K562 treated with DMSO at 1 percent for 24 hours (cell line): ENCODE data around the gene PLTP. TPM values are rescaled to one million over a fixed set of nuclear protein-coding genes. Genes with fewer than 3 reads are reported as not detected.

Experiments
- total RNA-seq: library from RNA; unstranded; fragments of 300-600 nt; gene quantifications from 2 replicates; pipeline ENCODE4 v1.2.3, GENCODE V29; 2022; ENCODE audit warnings: low read depth; ENCODE audit not compliant: insufficient read depth

The PLTP gene, protein sequence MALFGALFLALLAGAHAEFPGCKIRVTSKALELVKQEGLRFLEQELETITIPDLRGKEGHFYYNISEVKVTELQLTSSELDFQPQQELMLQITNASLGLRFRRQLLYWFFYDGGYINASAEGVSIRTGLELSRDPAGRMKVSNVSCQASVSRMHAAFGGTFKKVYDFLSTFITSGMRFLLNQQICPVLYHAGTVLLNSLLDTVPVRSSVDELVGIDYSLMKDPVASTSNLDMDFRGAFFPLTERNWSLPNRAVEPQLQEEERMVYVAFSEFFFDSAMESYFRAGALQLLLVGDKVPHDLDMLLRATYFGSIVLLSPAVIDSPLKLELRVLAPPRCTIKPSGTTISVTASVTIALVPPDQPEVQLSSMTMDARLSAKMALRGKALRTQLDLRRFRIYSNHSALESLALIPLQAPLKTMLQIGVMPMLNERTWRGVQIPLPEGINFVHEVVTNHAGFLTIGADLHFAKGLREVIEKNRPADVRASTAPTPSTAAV
- 25.1 and 27.9 TPM in 2 replicates for total RNA-seq

DNA sequence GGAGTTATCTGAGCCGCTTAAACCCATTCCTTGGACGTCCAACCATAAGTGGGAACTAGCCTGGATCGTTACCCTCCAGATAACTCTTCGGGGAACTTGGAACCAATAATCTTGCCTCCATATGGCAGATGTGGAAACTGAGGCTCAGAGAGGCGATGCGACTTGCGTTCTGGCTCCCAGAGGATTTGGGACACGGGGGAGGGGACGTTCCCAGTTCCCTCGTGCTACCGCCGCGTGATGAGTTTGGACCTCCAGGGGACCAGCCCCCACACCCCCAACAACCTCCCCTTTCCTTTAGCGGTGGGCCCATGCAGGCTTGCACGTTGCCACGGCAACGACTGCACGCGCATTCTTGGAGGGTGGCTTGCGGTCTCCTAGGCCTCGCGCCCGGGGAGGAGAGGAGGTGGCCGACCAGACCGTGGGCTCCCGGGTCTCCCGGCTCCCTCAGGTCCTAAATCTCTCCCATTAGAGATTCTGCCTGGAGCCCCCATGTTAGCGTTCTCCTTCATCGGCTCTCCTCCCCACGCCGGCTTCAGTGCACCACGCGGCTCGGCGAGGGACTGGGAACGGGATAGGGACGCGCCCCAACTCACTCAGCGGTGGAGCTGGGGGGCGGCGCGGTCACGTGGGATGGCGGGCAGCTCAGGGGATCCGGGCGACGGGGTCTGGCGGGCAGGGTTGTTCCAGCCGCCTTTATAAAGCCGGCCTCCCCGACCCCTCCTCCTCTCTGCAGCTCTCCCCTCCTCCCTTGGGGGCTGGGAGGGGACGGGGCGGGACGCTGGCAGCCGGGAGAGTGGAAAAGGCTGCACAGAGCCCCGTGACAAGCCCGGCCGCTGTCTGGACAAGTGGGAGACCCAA is at the start of gene PLTP:
Gene PLTP (minus strand): TSS at position 670 of the 858 bp plus-strand sequence. CDS start 703 bp downstream, outside the sequence.

GRCh38 chr20:45934586-45935415 is 22.8 kb upstream of the PLTP start, which contains the start of gene PCIF1:
TSS of gene PCIF1 (plus strand) at chr20:45934683. CDS start at chr20:45939000, 4,317 bp downstream.

DNA sequence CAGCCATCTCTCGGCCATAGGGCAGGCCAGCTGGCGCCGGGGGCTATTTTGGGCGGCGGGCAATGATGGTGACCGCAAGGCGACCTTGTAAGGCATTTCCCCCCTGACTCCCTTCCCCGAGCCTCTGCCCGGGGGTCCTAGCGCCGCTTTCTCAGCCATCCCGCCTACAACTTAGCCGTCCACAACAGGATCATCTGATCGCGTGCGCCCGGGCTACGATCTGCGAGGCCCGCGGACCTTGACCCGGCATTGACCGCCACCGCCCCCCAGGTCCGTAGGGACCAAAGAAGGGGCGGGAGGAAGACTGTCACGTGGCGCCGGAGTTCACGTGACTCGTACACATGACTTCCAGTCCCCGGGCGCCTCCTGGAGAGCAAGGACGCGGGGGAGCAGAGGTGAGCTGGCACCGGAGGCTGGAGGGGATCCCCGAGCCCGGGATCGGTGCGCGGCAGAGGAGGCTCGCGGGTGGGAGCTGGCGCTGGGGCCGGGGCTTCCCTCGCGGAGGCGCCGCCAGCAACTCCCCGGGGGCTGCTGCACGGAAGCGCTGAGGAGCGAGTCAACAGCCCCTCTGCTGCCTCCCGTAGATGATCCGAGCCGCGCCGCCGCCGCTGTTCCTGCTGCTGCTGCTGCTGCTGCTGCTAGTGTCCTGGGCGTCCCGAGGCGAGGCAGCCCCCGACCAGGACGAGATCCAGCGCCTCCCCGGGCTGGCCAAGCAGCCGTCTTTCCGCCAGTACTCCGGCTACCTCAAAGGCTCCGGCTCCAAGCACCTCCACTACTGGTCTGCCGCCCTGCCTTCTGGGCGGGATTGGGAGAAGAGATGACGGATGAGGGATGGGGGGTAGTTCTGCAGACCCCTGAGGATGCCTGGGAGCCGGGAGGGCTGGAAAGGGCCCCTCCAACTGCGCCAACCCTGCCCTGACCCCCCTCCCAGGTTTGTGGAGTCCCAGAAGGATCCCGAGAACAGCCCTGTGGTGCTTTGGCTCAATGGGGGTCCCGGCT is 20.7 kb downstream of the PLTP start, which contains the start of the genes CTSA and NEURL2:
Gene CTSA (plus strand): TSS at position 351 of the 999 bp plus-strand sequence. CDS start 234 bp downstream, at position 585.
Gene NEURL2 (minus strand): TSS at position 224 of the 999 bp plus-strand sequence. CDS start 217 bp downstream, at position 7.

DNA sequence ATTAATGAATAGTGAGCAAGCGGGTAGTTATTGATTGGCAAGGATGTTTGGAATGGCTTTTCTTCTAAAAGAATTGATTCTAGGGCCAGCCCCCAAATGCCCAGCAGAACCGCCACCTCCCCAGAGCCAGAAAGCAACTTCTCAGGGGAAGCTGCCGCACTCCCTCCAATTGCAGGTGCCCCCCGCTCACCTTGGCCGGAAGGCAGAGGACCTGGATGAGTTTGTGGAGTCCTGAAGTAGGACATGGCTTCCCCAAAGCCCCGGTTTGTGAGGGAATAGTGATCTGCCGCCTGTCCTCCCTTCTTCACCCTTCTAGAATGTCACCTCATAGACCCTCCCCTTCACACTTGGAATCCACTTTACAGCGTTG is 24.6 kb downstream of the PLTP start, which contains the start of gene SPATA25:
Gene SPATA25 (minus strand): TSS at position 277 of the 370 bp plus-strand sequence. CDS start 32 bp downstream, at position 245.

GRCh38 chr20:45880988-45881788 is 30.8 kb downstream of the PLTP start, which contains the start of gene ZSWIM1:
TSS of gene ZSWIM1 (plus strand) at chr20:45881227. CDS start at chr20:45882593, 1,366 bp downstream.

GRCh38 chr20:45857114-45857881 is 54.7 kb downstream of the PLTP start, which contains the start of the genes ACOT8 and ZSWIM3:
TSS of gene ACOT8 (minus strand) at chr20:45857392. CDS start at chr20:45857315, 77 bp downstream.
TSS of gene ZSWIM3 (plus strand) at chr20:45857614. CDS start at chr20:45857826, 212 bp downstream.

Other genes with a start within 250 kb of the PLTP start
- gene WFDC11, start 241.9 kb downstream of the PLTP start, total RNA-seq = not detected in 2 replicates
- gene WFDC13, start 210.1 kb downstream of the PLTP start, total RNA-seq = not detected in 2 replicates
- not detected in 2 replicates for gene WFDC10B, start 207.1 kb downstream of the PLTP start, total RNA-seq
- gene SPINT4, start 189.8 kb downstream of the PLTP start, total RNA-seq = not detected in 2 replicates
- not detected in 2 replicates for gene WFDC3, start 120.3 kb downstream of the PLTP start, total RNA-seq
- 43.2 and 49.6 TPM in 2 replicates for gene DNTTIP1, start 120.2 kb downstream of the PLTP start, total RNA-seq
- gene UBE2C, start 99.5 kb downstream of the PLTP start, total RNA-seq = 1.1 and 1.4 TPM in 2 replicates
- gene TNNC2, start 84.8 kb downstream of the PLTP start, total RNA-seq = 0.63 TPM in 1 of 2 replicates, not detected in the other
- 4.5 and 9.1 TPM in 2 replicates for gene SNX21, start 78.4 kb downstream of the PLTP start, total RNA-seq
- 79.1 and 83.5 TPM in 2 replicates for gene ACOT8, start 54.8 kb downstream of the PLTP start, total RNA-seq
- 6.3 and 7.3 TPM in 2 replicates for gene ZSWIM3, start 54.5 kb downstream of the PLTP start, total RNA-seq
- 14.3 and 14.4 TPM in 2 replicates for gene ZSWIM1, start 30.9 kb downstream of the PLTP start, total RNA-seq
- gene SPATA25, start 24.5 kb downstream of the PLTP start, total RNA-seq = 1.8 TPM in 2 replicates
- gene NEURL2, start 20.9 kb downstream of the PLTP start, total RNA-seq = 5.7 and 6.2 TPM in 2 replicates
- 89.9 and 90.0 TPM in 2 replicates for gene CTSA, start 20.8 kb downstream of the PLTP start, total RNA-seq
- 34.6 and 41.6 TPM in 2 replicates for gene PCIF1, start 22.5 kb upstream of the PLTP start, total RNA-seq
- 12.7 and 16.1 TPM in 2 replicates for gene ZNF335, start 60.0 kb upstream of the PLTP start, total RNA-seq
- gene MMP9, start 96.8 kb upstream of the PLTP start, total RNA-seq = 0.29 TPM in 1 of 2 replicates, not detected in the other
- gene SLC12A5, start 117.1 kb upstream of the PLTP start, total RNA-seq = 16.6 and 17.4 TPM in 2 replicates
- 20.7 and 23.0 TPM in 2 replicates for gene NCOA5, start 177.8 kb upstream of the PLTP start, total RNA-seq
- 6.3 and 7.7 TPM in 2 replicates for gene CD40, start 206.2 kb upstream of the PLTP start, total RNA-seq